LoVo (cell line): ENCODE results near the gene PTH2.
"Not testable (repeated sequence)": the region's sequence is repeated elsewhere in the genome, so short reads cannot be mapped to it uniquely, and the experiment has no call there.

Source experiments
- DNase-seq: peaks from one replicate; pipeline ENCODE4 v3.0.0-alpha.2; 2016; ENCODE audit warnings: low spot score

The PTH2 gene

GRCh38 chr19:49378512-49378911, 44.7 kb downstream of the PTH2 start:
- no peak for DNase-seq

GRCh38 chr19:49374665-49375434, 48.4 kb downstream of the PTH2 start:
- DNase-seq = no peak

DNA sequence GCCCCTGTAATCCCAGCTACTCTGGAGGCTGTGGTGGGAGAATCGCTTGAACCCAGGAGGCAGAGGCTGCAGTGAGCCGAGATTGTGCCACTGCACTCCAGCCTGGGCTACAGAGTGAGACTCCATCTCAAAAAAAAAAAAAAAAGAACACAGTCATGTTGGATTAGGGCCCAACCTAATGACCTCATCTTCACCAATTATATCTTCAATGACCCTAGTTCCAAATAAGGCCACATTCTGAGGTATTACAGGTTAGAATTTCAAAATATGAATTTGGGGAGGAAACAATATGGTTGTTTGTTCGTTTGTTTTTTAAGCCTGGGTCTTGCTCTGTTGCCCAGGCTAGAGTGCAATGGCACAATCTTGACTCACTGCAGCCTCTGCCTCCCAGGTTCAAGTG, 50.1 kb downstream of the PTH2 start:
- not testable (repeated sequence) for DNase-seq
